ENCODE measurements around the gene TOR1B.

The TOR1B gene

DNA sequence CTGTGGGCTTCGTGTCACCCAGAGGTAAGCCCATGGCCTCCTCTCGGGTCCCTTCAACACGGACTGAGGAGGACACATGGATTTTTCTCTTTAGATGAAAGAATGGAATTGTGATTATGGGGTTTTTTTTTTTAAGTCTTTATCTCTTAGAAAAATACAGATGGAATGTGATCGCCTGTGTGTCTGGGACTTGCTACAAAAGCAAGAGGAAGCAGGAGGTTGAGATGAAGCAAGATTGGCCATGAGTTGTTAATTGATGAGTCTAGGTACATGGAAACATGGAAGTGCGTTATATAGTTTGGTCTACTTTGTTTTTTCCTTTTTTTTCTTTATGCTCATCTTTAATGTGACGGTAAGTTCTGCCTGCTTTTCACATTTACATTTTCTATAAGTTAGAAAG, 46.9 kb downstream of the TOR1B start:
- DNase-seq, result no peak

DNA sequence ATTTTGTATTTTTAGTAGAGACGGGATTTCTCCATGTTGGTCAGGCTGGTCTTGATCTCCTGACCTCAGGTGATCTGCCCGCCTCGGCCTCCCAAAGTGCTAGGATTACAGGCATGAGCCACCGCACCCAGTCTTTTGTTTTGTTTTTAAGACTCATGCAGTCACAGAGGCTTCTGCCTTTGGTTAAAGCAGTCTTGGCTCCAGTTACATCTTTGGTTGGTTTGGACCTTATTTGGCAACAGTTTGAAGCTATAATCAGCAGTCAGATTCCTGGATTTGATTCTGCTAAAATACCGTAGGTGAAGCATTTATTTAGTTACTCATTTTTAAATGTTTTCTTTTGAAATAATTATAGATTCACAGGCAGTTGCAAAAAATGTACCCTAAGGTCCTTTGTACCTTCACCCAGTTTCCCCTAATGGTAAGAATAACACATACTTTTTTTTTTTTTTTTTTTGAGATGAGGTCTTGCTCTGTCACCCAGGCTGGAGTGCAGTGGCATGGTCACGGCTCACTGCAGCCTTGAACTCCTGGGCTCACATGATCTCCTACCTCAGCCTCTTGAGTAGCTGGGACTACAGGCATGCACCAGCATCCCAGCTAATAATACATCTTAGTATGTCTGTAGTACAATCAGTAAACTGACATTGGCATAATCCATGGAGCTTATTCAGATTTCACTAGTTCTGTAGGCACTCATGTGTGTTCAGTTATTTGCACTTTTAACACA, 48.0 kb downstream of the TOR1B start:
- no peak for DNase-seq

DNA sequence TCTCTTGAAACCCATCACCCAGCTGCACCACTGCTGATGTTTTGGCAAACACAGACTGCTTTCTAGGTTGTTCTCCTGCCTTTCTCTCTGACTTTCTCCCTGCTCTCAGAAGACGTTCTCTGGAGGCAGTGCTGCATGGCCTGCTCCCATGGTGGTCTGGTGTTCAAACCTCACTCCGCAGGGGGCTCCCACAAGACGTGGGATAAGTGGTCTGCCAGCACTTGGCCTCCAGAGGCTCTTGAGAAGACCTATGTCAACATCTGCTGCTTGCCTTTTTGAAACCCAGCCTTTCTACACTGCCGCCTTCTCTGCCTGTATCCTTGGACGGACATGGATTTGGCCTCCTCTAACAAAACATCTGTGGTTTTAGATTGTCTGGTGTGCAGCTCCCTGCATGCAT, 48.8 kb downstream of the TOR1B start:
- no peak for DNase-seq

DNA sequence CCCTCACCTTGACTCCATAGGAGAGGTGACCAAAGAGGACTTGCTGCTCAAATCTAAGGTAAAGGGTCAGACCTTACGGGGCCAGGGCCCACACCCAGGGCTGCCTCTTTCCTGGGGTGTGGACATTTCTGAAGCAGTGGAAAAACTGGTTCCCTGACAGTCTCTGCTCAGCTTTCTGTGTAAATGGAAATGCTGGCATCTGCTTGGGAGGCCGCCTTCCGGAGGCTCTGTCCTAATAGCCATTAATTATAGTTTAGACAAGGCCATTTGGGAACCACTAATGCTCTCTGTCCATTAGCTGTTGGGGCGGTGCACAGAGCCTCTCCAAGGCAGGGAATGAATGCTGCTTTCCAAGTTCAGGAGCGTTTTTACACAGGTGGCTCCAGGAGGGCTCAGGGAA, 49.6 kb downstream of the TOR1B start:
- DNase-seq, result no peak

DNA sequence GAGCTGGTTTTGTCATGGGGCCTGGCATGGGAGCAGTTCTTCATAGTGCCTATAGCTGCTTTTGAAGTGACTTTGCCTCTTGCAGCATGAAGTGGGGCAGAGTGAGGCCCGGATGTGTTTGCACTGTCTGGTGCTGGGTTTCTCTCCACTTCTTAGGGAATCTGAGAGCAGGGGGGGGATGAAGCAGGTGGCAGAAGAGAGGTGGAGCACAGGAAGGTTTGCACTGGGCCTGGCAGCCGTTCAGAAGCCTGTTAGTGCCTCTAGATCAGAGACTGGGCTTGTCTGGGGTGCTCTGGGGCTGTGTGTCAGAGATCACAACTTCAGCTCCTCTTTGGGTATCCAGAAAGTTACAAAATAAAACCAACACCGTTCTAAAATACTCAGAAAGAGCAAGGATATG, 50.6 kb downstream of the TOR1B start:
- no peak for DNase-seq

DNA sequence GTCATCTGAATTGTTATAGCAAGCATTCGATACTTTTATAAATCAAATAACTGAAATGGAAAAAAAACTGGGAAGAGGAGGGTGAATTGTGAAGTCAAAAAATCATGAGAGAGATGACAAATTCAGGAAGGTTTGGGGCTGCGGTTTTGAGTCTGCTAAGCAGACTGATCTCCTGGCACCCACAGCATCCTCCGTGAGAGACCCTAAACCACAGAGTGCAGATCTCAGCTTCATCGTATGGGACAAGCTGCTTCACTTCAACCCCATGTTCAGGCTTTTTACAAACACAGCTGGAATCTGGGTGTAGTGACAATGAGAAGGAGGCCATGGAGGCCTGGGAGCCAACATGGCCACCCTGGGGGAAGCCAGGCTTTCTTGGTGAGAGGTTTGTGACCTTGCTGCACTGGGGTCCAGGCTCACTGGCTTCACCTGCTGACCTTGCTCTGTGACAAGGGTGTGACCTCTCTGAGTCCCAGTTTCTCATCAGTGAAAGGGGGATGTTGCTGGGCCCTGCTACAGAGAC, 51.7 kb downstream of the TOR1B start:
- no peak for DNase-seq

DNA sequence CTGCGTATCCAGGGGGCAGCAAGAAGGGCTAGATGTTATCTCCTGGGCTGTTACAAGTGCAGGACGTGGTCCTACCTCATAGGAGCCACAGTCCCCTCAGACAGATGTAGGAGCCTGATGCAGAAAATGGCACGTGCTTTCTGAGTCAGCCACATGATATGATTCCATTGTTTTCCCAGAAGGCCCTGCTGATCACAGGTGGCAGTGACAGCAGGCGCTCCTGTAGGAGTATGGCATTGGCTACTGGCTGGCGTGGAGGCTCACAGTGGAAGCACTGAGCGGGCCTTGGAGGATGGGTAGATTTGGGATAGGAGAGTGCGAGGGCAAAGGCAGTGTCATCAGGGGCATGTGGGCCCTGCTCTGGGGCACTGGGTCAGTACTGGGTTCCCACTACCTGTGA, 54.2 kb downstream of the TOR1B start:
- DNase-seq, result no peak

DNA sequence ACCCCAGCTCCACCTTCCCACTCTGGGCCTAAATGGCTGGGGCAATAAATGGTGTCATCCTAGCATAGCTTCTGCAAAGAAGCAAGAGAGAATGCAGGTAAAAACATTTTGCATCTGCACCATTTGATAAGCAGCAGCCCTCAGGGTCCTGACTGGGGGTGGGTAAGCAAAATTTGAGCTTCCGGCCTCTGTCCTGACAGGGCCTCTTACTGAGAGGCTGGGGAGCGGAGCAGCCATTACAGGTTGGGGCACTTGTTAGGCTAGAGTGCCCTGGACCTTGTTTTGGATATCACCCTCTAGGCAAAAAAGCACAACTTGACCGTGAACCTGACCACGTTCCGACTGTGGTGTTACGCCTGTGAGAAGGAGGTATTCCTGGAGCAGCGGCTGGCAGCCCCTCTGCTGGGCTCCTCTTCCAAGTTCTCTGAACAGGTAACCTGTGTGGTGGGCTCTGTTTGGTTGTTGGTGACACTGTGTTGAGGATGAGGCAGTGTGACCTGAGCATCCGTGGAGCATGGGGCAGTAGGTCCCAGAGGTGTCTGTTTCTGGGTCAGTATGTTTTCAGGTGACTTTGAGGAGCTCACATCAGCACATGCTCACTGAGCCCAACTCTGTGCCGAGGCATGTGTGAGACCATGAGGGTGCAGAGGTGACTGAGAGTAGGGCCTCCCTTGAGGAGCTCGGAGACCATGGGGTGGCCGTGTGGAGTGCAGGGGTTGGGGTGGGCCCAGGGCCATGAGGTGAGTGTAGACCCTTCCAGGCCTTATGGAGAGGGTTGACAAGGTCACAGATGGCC, 55.4 kb downstream of the TOR1B start:
- DNase-seq, result no peak

All from activated CD8-positive, alpha-beta memory T cell treated with anti-CD3 and anti-CD28 coated beads, Interleukin-2, amount 50 U/mL, for 48 hours (primary cell).